GM18498 (cell line): ENCODE data around the gene KLRC1.
"Not testable (repeated sequence)": the region's sequence is repeated elsewhere in the genome, so short reads cannot be mapped to it uniquely, and the experiment has no call there.

ENCODE experiments used
- ATAC-seq: cut with Tn5 transposase; IDR thresholded peaks from one replicate; pipeline ENCODE4 v1.9.1; 2021; ENCODE audit warnings: mild to moderate bottlenecking, moderate library complexity; ENCODE audit not compliant: unreplicated experiment

KLRC1 gene

DNA sequence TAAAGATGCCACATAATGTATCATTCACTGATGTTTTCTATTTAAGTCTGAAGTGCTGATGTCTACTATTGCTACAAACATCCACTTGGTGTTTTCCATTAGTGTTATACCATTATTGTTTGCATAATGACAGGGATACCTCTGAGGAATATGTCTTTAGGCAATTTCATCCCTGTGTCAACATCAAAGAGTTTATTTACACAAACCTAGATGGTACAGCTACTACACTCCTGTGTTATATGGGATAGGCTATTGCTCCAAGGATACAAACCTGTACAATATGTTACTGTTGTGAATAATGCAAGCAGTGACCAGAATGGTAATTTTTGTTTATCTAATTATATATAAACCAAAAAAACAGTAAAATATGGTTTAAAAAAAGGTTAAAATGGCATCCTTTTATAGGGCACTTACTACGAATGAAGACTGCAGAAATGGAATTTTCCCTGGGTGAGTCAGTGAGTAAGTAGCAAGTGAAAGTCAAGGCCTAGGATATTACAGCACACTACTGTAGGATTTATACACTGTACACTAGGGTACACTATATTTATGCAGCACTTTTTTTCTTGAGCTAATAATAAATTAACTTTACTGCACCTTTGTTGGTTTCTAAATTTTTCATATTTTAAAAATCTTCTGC is 28.8 kb downstream of the KLRC1 start:
- ATAC-seq: not testable (repeated sequence)

DNA sequence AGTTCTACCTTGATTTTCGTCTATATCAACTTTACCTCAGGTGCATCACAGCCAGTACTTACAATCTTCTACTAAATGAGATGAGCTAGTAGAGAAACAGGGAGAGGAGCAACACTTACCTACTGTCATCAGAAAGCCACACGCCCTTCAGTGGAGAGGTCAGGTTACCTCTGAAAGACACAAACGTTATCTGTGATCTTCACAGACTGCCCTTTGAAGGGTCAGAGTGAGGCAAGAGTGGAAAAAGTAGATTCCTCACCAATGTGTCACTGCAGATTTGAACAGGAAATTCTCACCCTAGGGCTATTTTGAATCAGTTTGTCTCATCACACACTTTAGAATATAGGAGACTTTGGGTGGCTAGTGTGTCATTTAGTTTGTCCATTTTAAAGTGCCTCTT is 31.0 kb downstream of the KLRC1 start:
- ATAC-seq: not testable (repeated sequence)

DNA sequence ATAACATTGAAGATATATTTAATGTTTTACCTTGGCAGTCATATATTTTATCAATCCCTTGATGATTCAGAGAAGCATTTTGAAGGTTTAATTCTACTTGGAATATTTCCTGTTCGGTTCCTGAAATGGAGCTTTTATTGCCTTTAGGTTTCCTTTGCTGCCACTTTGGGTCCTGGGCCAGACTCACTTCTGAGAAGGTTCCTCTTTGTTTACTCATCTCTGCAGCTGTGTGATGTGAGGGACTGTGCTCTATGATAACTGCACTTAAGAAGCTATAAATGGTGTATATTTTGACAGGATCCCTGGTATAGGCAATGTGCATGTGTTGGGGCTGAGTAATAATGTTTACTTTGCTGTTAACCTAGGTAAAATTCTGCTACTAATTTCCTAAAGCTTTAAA is 32.8 kb downstream of the KLRC1 start, which contains the start of gene KLRC3:
TSS of gene KLRC3 (minus strand) at position 262 of the 400 bp plus-strand sequence. CDS start at position 217, 45 bp downstream.
- ATAC-seq: not testable (repeated sequence)

DNA sequence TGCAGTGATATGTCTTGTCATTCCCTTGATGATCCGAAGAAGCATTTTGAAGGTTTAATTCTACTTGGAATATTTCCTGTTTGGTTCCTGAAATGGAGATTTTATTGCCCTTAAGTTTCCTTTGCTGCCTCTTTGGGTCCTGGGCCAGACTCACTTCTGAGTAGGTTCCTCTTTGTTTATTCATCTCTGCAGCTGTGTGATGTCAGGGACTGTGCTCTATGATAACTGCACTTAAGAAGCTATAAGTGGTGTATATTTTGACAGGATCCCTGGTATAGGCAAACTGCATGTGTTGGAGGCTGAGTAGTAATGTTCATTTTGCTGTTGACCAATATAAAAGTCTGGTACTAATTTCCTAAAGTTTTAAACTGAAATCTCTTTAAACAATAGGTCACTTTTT is 43.8 kb downstream of the KLRC1 start, which contains the start of gene KLRC4:
TSS of gene KLRC4 (minus strand) at position 366 of the 400 bp plus-strand sequence. CDS start at position 184, 182 bp downstream.
- ATAC-seq: no peak

DNA sequence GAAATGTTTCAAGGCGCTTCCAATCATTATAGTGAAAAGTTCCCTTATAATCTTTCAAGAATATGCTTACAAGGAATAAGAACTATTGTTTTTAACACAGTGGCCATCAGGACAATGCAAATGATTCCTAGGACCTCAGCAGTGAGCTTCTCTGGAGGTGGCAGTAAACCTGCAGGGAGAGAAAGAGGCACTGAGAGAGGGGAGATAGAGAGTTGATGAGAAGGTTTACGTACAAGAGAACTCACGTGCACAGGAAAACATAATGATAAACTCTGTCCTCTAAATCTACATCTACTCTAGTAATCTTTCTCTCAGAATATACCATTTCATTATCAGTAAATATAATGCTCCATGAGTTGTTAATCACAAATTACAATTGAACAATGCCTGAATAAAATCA is 44.3 kb downstream of the KLRC1 start:
- ATAC-seq: no peak

DNA sequence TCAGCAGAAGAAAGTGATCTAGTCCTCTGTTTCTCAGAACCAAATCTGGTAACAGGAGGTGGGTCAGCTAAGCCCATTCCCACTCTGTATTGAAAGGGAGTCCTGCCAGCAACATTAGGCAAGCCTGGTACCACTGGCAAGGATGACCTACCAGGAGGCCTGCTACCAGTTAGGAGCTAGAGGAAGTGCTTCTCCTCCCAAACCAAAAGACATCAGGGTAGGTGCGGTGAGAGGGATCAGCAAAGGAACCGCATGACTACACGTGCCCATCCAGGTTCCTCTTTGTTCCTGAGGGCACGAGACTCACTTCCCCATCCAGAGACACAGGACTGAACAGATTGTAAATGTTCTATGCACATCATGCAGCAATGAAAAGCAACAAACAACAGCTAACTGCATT is 46.5 kb downstream of the KLRC1 start:
- no peak for ATAC-seq

DNA sequence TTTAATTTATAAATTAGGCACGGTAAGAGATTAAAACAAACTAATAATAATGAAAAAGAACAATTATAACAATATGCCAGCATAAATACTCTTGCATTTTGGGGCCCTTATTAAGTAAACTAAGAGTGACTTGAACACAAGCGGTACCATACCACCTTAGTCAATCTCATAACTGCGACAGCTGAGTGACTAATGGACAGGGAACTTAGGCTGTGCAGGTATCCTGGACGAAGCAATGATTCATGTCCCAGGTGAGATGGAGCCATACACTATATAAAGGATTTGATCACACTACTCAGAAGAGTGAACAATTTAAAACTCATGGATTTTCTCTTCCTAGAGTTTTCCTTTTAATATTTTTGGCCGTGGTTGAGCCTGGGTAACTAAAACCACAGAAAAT is 47.9 kb downstream of the KLRC1 start:
- no peak for ATAC-seq

DNA sequence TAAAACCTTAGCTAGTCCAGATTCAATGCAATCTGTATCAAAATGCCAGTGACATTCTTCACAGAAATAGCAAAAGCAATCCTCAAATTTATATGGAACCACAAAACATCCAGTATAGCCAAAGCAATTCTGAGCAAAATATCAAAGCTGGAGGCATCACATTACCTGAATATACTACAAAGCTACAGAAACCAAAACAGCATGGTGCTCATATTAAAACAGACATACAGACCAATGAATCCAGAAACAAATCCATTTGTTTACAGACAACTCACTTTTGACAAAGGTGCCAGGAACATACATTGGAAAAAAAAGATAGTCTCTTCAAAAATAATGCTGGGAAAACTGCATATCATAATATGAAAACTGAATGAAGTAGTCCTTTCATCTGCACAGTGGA is 48.4 kb downstream of the KLRC1 start:
- no peak for ATAC-seq

DNA sequence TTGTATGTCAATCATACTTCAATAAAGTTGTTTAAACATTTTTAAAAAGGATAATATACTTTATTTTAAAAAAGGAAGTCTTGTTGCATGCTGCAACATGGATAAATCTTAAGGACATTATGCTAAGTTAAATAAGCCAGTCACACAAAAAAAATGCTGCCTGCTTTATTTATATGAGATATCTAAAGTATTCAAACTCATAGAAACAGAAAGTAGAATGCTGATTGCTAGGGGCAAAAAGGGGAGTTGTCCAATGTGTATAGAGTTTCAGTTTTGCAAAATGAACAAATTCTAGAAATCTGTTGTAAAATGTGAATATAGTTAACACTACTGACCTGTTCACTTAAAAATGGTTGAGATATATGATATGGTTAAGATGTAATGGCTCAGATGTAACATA is 52.3 kb downstream of the KLRC1 start:
- no peak for ATAC-seq

DNA sequence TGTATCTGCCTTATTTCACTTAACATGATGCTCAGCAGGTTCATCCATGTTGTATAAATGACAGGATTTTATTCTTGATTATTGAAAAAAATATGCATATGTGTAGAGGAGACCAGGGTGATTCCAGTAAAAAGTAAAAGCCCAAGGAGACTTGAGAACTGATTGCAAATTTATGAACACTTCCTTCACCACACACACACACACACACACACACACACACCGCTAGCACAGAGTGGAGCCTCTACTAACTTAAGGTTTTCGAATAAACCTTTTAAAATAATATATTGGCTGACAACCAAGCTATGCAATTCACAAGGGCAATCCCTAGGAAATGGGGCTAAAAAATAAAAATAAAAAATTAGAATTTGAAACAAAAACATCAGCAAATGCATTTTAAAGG is 55.0 kb downstream of the KLRC1 start:
- no peak for ATAC-seq

DNA sequence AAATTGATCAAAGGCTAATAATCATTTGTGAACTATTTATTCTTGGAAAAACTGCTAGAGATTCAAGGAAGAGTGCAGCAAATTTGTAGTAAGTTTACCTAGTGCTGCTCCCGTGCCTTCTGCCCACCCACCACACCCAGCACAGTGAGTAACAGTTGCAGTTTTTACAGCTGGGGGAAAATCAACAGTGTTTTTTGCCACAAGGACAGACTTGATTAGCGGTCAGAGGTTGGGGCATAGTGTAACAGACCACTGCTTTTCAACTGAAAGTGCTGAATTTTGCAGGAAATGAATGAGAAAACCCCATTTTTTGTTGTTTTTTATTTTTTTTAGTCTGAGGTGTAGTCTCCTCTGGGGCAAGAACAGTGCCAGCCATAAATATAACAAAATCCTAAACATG is 55.9 kb downstream of the KLRC1 start:
- ATAC-seq: no peak

DNA sequence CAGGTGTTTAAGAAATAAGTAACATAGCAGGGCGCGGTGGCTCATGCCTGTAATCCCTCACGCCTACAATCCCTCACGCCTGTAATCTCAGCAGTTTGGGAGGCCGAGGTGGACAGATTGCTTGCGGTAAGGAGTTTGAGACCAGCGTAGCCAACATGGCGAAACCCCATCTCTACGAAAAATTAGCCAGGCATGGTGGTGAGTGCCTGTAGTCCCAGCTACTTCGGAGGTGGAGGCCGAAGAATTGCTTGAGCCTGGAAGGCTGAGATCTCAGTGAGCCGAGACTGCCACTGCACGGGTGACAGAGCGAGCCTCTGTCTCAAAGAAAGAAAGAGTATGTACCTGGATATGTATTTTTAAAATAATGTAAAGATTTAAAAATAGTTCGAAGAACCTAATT is 57.0 kb downstream of the KLRC1 start:
- ATAC-seq: not testable (repeated sequence)
